K562 (cell line): ENCODE data around the gene ADAMTS10. TPM values are rescaled to one million over a fixed set of nuclear protein-coding genes. Genes with fewer than 3 reads are reported as not detected.

Experiments used
- ATAC-seq: fragments of 200-7000 bp; cut with Tn5 transposase; 3 replicates; pipeline ENCODE4 v1.9.1; 2020; ENCODE audit warnings: moderate library complexity
- BruUV-seq: library from RNA; stranded (reverse); fragments of 400-500 nt; replicated peaks from 2 replicates; lab custom pipeline; 2021; lab: Mats Ljungman, UMichigan
- CTCF ChIA-PET: fragments of 300-600 bp; formaldehyde crosslinking; extraction: SDS; loops from one replicate; lab custom pipeline; 2021; ENCODE audit warnings: low intra/inter-chr PET ratio; lab: Yijun Ruan, JAX
- POLR2A ChIA-PET: fragments of 300-600, 350-650 bp; sonication (Branson Sonifier 250); formaldehyde crosslinking; extraction: SDS; loops from one replicate; lab custom pipeline; 2021; ENCODE audit warnings: antibody characterized with exemption, inconsistent platforms; lab: Yijun Ruan, JAX
- DNase-seq, 4 experiments: peaks; one replicate each; pipeline versions ENCODE4 v3.0.0 to v3.0.0-alpha.2; 2011 to 2018; ENCODE audit warnings: low spot score in 3 of 4, mixed read lengths in 3 of 4; ENCODE audit errors: extremely low read depth in 1 of 4
- FAIRE-seq: peaks from 2 replicates; lab custom pipeline; 2011; peaks lifted over from hg19 to GRCh38; lab: Jason Lieb, UNC
- H2AFZ ChIP-seq: 2 replicates; pipeline ENCODE4 v1.6.0; 2011; ENCODE audit warnings: low read depth, low read length, control low read depth, inconsistent platforms
- H3K27ac ChIP-seq: fragments of 200-600 bp; 3 replicates; pipeline ENCODE4 v1.8.0; 2011; ENCODE audit warnings: low read depth, mild to moderate bottlenecking, control low read depth, inconsistent platforms, low read length, moderate library complexity, mixed read lengths; ENCODE audit errors: extremely low read depth
- H3K27me3 ChIP-seq, 2 experiments: fragments of 300-600 bp in 1 of 2; 2 replicates in 1 of 2; 3 replicates in 1 of 2; pipeline versions ENCODE4 v1.6.0 to v1.8.0; 2011; ENCODE audit warnings: inconsistent platforms in 2 of 2, low read length in 2 of 2, mild to moderate bottlenecking in 1 of 2, mixed read lengths in 1 of 2, moderate library complexity in 1 of 2; ENCODE audit not compliant: control insufficient read depth in 2 of 2, insufficient read depth in 2 of 2
- H3K36me3 ChIP-seq: fragments of 300-600 bp; 3 replicates; pipeline ENCODE4 v1.8.0; 2011; ENCODE audit warnings: mild to moderate bottlenecking, low read length, inconsistent platforms; ENCODE audit not compliant: control insufficient read depth, insufficient read depth
- H3K4me1 ChIP-seq, 2 experiments: fragments of 200-600 bp in 1 of 2; replicated peaks in 1 of 2; 2 replicates in 1 of 2; 3 replicates in 1 of 2; pipeline versions ENCODE4 v1.5.1 to v1.8.0; 2011; ENCODE audit warnings: inconsistent platforms in 2 of 2, low read length in 2 of 2, mild to moderate bottlenecking in 1 of 2, mixed read lengths in 1 of 2, moderate library complexity in 1 of 2; ENCODE audit not compliant: control insufficient read depth in 2 of 2, insufficient read depth in 2 of 2
- H3K4me2 ChIP-seq: 2 replicates; pipeline ENCODE4 v1.6.1; 2011; ENCODE audit warnings: low read length, control low read depth, inconsistent platforms, mixed read lengths; ENCODE audit not compliant: insufficient read depth
- H3K4me3 ChIP-seq: fragments of 200-600 bp; sonication (generic), shearing (Covaris generic); 2 replicates; pipeline ENCODE4 v1.5.1; 2016; ENCODE audit warnings: control low read depth, inconsistent platforms
- H3K79me2 ChIP-seq: fragments of 200-600 bp; 3 replicates; pipeline ENCODE4 v1.8.0; 2011; ENCODE audit warnings: low read length, inconsistent platforms; ENCODE audit not compliant: control insufficient read depth, insufficient read depth
- H3K9ac ChIP-seq, 2 experiments: 2 replicates each; pipeline versions ENCODE4 v1.6.0 to v1.6.1; 2011; ENCODE audit warnings: low read depth in 2 of 2, low read length in 2 of 2, control low read depth in 1 of 2, inconsistent platforms in 1 of 2, mild to moderate bottlenecking in 1 of 2, mixed read lengths in 1 of 2; ENCODE audit not compliant: insufficient read depth in 1 of 2
- H3K9me1 ChIP-seq: one replicate; pipeline ENCODE4 v1.6.0; 2011; ENCODE audit warnings: inconsistent platforms, mild to moderate bottlenecking, low read length, moderate library complexity; ENCODE audit not compliant: control insufficient read depth, insufficient read depth
- H3K9me3 ChIP-seq: replicated peaks from 2 replicates; pipeline ENCODE4 v1.5.1; 2011; ENCODE audit warnings: low read depth, low read length, inconsistent platforms; ENCODE audit not compliant: control insufficient read depth, insufficient read depth
- H4K20me1 ChIP-seq: replicated peaks from 2 replicates; pipeline ENCODE4 v1.6.1; 2011; ENCODE audit warnings: low read length, inconsistent platforms, mixed read lengths; ENCODE audit not compliant: control insufficient read depth, insufficient read depth
- BDP1 ChIP-seq: IDR thresholded peaks from 3 replicates; pipeline ENCODE4 v1.6.1; 2011; ENCODE audit not compliant: insufficient read length, insufficient read depth
- ZNF354B ChIP-seq: fragments of 250-450 bp; sonication (Bioruptor Pico); IDR thresholded peaks from 2 replicates; pipeline ENCODE4 v1.4.0; 2020
- WGBS: fragments of 100-300 bp; shearing (Covaris generic); methylation state at CpG from one replicate; pipeline ENCODE4 v1.1.6; 2016; ENCODE audit warnings: low coverage, mixed read lengths; ENCODE audit not compliant: insufficient coverage; ENCODE audit errors: missing lambda C conversion rate; 5-methylcytosine and 5-hydroxymethylcytosine counted together
- in situ Hi-C: fragments of 300-500 bp; cut with MboI; formaldehyde crosslinking; loops from 4 replicates; pipeline ENCODE4 v1.15.0; 2018; ENCODE audit warnings: inconsistent platforms, mixed read lengths
- intact Hi-C: fragments of 100-400 bp; cut with micrococcal nuclease; formaldehyde crosslinking; loops from 2 replicates; pipeline ENCODE4 v1.14.2; 2022
- polyA plus RNA-seq, 8 experiments: library from polyadenylated mRNA; depleted of rRNA in 4 of 8; stranded (reverse) in 5 of 8; unstranded in 3 of 8; fragments of >200 nt; fragmentation: Nextera tagmentation in 2 of 8; fragmentation: Illumina TruSeq in 1 of 8; extraction: Ambion mirVana in 2 of 8; extraction: Trizol in 1 of 8; gene quantifications; 2 replicates each; pipeline versions ENCODE4 v1.2.1 to v1.2.3, GENCODE V29; 2011 to 2014; ENCODE audit warnings: inconsistent platforms in 1 of 8, missing spikeins in 1 of 8
- total RNA-seq, 7 experiments: library from RNA; depleted of rRNA in 6 of 7; stranded (reverse); fragments of >200 nt in 6 of 7; fragmentation: Illumina TruSeq in 2 of 7; extraction: Trizol in 2 of 7; gene quantifications; 2 replicates each; pipeline versions ENCODE4 v1.2.1 to v1.2.3, GENCODE V29; 2011 to 2021; ENCODE audit warnings: low replicate concordance in 1 of 7
- TF ChIP-seq, protein P1 (sequence below): fragments of 250-450 bp; sonication (Bioruptor Pico); IDR thresholded peaks from 2 replicates; pipeline ENCODE4 v1.4.0; 2020; ENCODE audit warnings: mild to moderate bottlenecking, moderate library complexity
- TF ChIP-seq, protein P2 (sequence below): fragments of 250-450 bp; sonication (Bioruptor Pico); IDR thresholded peaks from 2 replicates; pipeline ENCODE4 v1.8.0; 2022; ENCODE audit warnings: moderate library complexity, mild to moderate bottlenecking, inconsistent platforms
- TF ChIP-seq, protein P3 (sequence below), 2 experiments: fragments of 450-650 bp; IDR thresholded peaks; 2 replicates each; pipeline ENCODE4 v1.6.1; 2016; ENCODE audit warnings: mild to moderate bottlenecking in 2 of 2, borderline replicate concordance in 1 of 2, low read depth in 1 of 2, moderate library complexity in 1 of 2

The ADAMTS10 gene
- total and polyA plus RNA-seq, 9 of the 15 experiments (the other 6 are each of a cell fraction or from before 2014, with no cell fraction given): 0.33 to 1.8 (median 0.57) TPM; not detected in 4

DNA sequence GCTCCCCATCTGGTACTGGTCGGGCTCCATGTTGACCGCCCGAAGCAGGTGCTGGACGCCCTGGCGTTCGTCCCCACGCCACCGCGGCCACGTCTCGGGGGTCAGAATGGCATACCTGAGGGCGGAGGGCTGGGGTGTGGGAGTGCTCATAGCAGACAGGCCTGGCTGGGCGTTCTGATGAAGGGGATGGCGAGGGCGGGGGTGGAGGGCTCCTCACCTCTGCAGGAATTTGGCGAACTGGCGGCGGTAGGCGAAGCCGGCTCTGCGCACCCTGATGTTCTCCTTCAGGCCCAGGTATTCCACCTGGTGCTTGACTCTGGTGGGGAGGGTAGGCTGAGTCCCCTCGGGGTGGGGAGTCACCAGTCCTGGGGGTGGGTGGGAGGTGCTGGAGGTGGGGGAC lies 74.2 kb downstream of the ADAMTS10 start (continued):
- TF ChIP-seq, protein P1, sequence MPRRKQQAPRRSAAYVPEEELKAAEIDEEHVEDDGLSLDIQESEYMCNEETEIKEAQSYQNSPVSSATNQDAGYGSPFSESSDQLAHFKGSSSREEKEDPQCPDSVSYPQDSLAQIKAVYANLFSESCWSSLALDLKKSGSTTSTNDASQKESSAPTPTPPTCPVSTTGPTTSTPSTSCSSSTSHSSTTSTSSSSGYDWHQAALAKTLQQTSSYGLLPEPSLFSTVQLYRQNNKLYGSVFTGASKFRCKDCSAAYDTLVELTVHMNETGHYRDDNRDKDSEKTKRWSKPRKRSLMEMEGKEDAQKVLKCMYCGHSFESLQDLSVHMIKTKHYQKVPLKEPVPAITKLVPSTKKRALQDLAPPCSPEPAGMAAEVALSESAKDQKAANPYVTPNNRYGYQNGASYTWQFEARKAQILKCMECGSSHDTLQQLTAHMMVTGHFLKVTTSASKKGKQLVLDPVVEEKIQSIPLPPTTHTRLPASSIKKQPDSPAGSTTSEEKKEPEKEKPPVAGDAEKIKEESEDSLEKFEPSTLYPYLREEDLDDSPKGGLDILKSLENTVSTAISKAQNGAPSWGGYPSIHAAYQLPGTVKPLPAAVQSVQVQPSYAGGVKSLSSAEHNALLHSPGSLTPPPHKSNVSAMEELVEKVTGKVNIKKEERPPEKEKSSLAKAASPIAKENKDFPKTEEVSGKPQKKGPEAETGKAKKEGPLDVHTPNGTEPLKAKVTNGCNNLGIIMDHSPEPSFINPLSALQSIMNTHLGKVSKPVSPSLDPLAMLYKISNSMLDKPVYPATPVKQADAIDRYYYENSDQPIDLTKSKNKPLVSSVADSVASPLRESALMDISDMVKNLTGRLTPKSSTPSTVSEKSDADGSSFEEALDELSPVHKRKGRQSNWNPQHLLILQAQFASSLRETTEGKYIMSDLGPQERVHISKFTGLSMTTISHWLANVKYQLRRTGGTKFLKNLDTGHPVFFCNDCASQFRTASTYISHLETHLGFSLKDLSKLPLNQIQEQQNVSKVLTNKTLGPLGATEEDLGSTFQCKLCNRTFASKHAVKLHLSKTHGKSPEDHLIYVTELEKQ (CRISPR knock-in tag): no peak
- TF ChIP-seq, all 486 proteins: peak for 0

DNA sequence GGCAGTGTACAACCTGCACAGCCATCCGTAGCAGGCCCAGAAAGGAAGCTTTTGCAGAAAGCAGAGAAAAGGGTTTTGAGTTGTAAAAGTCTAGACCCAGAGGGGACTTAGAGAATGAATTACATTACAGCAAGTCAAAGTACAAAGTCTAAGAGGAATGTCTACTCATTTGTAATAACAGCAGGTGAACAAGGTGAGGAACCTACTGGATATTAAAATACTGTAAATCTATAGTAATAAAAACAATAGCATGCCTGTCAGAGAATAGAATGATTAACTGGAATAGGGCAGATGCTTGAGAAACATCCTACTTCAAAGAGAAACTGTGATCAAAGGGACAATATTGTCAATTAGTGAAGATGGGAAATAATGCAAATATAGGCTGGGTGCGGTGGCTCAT lies 78.3 kb downstream of the ADAMTS10 start:
- DNase-seq: no peak
- peaks cover 5 to 35% of the 10 kb centered on the region in 2 experiments; a peak in 3 of 5 replicates for H3K27me3 ChIP-seq
- no TSS peak for BruUV-seq
- no peaks in the 10 kb centered on the region for H3K79me2 ChIP-seq
- no peak overlapping the region for H2AFZ ChIP-seq
- 39% methylated on average over 2 of the region's 2 CpGs for WGBS
- peaks cover 0 to 11% of the 10 kb centered on the region in 2 experiments; a peak in 2 of 5 replicates for H3K4me1 ChIP-seq
- no peaks in the 10 kb centered on the region for H4K20me1 ChIP-seq
- no peaks in the 10 kb centered on the region for H3K36me3 ChIP-seq
- no peak for FAIRE-seq
- CTCF ChIA-PET: no interaction called here
- H3K9ac ChIP-seq: no peak overlapping the region
- TF ChIP-seq ZNF354B (no peak), BDP1 (no peak)
- TF ChIP-seq, protein P2, sequence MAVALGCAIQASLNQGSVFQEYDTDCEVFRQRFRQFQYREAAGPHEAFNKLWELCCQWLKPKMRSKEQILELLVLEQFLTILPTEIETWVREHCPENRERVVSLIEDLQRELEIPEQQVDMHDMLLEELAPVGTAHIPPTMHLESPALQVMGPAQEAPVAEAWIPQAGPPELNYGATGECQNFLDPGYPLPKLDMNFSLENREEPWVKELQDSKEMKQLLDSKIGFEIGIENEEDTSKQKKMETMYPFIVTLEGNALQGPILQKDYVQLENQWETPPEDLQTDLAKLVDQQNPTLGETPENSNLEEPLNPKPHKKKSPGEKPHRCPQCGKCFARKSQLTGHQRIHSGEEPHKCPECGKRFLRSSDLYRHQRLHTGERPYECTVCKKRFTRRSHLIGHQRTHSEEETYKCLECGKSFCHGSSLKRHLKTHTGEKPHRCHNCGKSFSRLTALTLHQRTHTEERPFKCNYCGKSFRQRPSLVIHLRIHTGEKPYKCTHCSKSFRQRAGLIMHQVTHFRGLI (CRISPR knock-in tag): no peak
- TF ChIP-seq, protein P3, sequence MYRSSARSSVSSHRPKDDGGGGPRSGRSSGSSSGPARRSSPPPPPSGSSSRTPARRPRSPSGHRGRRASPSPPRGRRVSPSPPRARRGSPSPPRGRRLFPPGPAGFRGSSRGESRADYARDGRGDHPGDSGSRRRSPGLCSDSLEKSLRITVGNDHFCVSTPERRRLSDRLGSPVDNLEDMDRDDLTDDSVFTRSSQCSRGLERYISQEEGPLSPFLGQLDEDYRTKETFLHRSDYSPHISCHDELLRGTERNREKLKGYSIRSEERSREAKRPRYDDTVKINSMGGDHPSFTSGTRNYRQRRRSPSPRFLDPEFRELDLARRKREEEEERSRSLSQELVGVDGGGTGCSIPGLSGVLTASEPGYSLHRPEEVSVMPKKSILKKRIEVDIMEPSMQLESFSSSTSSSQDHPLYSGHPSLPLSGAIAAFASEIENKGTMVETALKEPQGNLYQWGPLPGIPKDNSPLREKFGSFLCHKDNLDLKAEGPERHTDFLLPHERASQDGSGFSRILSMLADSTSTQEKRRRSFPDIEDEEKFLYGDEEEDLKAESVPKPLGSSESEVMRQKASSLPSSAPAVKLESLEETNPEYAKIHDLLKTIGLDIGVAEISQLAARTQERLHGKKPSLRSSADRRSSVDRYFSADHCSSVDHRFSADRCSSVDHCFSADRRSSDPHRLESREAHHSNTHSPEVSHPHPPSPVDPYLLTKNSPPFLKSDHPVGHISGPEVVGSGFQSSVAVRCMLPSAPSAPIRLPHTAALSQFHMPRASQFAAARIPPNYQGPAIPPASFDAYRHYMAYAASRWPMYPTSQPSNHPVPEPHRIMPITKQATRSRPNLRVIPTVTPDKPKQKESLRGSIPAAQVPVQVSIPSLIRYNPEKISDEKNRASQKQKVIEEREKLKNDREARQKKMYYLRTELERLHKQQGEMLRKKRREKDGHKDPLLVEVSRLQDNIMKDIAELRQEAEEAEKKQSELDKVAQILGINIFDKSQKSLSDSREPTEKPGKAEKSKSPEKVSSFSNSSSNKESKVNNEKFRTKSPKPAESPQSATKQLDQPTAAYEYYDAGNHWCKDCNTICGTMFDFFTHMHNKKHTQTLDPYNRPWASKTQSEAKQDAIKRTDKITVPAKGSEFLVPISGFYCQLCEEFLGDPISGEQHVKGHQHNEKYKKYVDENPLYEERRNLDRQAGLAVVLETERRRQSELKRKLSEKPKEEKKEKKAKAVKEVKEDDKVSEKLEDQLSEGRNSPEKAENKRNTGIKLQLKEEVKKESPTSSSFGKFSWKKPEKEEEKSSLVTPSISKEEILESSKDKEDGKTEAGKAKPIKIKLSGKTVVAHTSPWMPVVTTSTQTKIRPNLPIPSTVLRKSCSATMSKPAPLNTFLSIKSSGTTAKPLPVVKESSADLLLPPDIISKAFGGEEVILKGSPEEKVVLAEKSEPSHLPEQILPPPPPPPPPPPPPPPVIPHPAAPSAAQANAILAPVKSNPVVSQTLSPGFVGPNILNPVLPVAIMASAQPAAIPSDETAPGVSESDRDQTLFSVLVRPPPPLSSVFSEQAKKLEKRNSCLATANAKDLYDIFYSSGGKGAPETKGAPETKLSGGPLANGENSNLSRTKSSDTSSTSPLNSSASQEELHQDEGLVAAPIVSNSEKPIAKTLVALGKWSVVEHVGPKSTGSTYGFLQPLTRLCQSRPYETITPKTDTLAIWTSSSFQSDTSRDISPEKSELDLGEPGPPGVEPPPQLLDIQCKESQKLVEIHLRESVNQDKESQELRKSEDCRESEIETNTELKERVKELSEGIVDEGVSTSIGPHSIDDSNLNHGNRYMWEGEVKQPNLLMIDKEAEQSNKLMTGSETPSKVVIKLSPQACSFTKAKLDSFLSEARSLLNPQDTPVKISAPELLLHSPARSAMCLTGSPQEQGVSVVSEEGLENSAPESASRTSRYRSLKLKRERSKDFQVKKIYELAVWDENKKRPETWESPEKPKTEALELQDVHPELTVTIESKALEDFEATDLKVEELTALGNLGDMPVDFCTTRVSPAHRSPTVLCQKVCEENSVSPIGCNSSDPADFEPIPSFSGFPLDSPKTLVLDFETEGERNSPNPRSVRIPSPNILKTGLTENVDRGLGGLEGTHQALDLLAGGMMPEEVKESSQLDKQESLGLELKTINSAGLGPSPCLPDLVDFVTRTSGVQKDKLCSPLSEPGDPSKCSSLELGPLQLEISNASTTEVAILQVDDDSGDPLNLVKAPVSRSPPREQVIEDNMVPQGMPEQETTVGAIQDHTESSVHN (IDR thresholded peaks at IDR 0.05; ENCODE audit: borderline replicate concordance in 1 of 2, low read depth in 1 of 2): no peak
- TF ChIP-seq, all 486 proteins: peak for 0
- H3K4me3 ChIP-seq: no peak overlapping the region
- POLR2A ChIA-PET: no interaction called here
- intact Hi-C loops: no loop called here
- H3K9me1 ChIP-seq: no peaks in the 10 kb centered on the region
- in situ Hi-C loops: no loop called here
- H3K9me3 ChIP-seq: no peaks in the 10 kb centered on the region
- H3K4me2 ChIP-seq: no peak overlapping the region
- H3K27ac ChIP-seq: no peak overlapping the region
- ATAC-seq: no peak
